NCI-H1436 (cell line): ENCODE results near the gene RHBDL2.
"Not testable (repeated sequence)": the region's sequence is repeated elsewhere in the genome, so short reads cannot be mapped to it uniquely, and the experiment has no call there.

Source experiments
- DNase-seq: peaks from one replicate; lab custom pipeline; 2025; lab: John Stamatoyannopoulos, UW

The RHBDL2 gene

GRCh38 chr1:38932571-38932970 lies 9.1 kb downstream of the RHBDL2 start:
- DNase-seq, result no peak

GRCh38 chr1:38929476-38929875 lies 12.2 kb downstream of the RHBDL2 start:
- DNase-seq, result peak; percentile 11

- DNase-seq, result no peak
These were observed 12.6 kb downstream of the RHBDL2 start for GRCh38 chr1:38929054-38929453.

GRCh38 chr1:38926091-38926490 lies 15.5 kb downstream of the RHBDL2 start:
- no peak for DNase-seq

- DNase-seq, result no peak
These were observed 16.2 kb downstream of the RHBDL2 start for GRCh38 chr1:38925391-38925790.

- DNase-seq, result no peak
These were observed 18.0 kb downstream of the RHBDL2 start for GRCh38 chr1:38923607-38924006.

- DNase-seq, result no peak
These were observed 22.5 kb downstream of the RHBDL2 start for GRCh38 chr1:38919130-38919529.

GRCh38 chr1:38918568-38918967 lies 23.1 kb downstream of the RHBDL2 start:
- DNase-seq, result no peak

- no peak for DNase-seq
These were observed 23.9 kb downstream of the RHBDL2 start for GRCh38 chr1:38917772-38918171.

- DNase-seq, result no peak
These were observed 24.3 kb downstream of the RHBDL2 start for GRCh38 chr1:38917337-38917736.

GRCh38 chr1:38915352-38915948 lies 26.2 kb downstream of the RHBDL2 start:
- DNase-seq, result no peak

- not testable (repeated sequence) for DNase-seq
These were observed 26.7 kb downstream of the RHBDL2 start for GRCh38 chr1:38914908-38915307.

- DNase-seq, result no peak
These were observed 32.8 kb downstream of the RHBDL2 start for GRCh38 chr1:38908821-38909220.

- no peak for DNase-seq
These were observed 35.6 kb downstream of the RHBDL2 start for GRCh38 chr1:38905985-38906384.

- no peak for DNase-seq
These were observed 42.1 kb downstream of the RHBDL2 start for GRCh38 chr1:38899560-38899959.

- no peak for DNase-seq
These were observed 42.9 kb downstream of the RHBDL2 start for GRCh38 chr1:38898653-38899230.

- no peak for DNase-seq
These were observed 45.5 kb downstream of the RHBDL2 start for GRCh38 chr1:38896169-38896568.

GRCh38 chr1:38892976-38893375 lies 48.7 kb downstream of the RHBDL2 start:
- DNase-seq, result no peak

- no peak for DNase-seq
These were observed 49.9 kb downstream of the RHBDL2 start for GRCh38 chr1:38891753-38892152.

GRCh38 chr1:38889589-38889988 lies 52.0 kb downstream of the RHBDL2 start:
- DNase-seq, result no peak

GRCh38 chr1:38888423-38889333 lies 53.0 kb downstream of the RHBDL2 start:
- no peak for DNase-seq

GRCh38 chr1:38885092-38885491 lies 56.5 kb downstream of the RHBDL2 start:
- DNase-seq, result no peak

GRCh38 chr1:38881487-38881886 lies 60.1 kb downstream of the RHBDL2 start, which contains the start of gene GJA9:
GJA9 (minus strand) TSS chr1:38881587; CDS start chr1:38876098, 5,489 bp downstream.
- DNase-seq, result no peak
